DMS53 treated with DMSO at 0.1 percent for 48 hours (cell line): ENCODE data around the gene MYO9B.

Source experiments
- DNase-seq: peaks from one replicate; lab custom pipeline; 2025; ENCODE audit not compliant: unreplicated experiment; lab: John Stamatoyannopoulos, UW

The MYO9B gene, protein sequence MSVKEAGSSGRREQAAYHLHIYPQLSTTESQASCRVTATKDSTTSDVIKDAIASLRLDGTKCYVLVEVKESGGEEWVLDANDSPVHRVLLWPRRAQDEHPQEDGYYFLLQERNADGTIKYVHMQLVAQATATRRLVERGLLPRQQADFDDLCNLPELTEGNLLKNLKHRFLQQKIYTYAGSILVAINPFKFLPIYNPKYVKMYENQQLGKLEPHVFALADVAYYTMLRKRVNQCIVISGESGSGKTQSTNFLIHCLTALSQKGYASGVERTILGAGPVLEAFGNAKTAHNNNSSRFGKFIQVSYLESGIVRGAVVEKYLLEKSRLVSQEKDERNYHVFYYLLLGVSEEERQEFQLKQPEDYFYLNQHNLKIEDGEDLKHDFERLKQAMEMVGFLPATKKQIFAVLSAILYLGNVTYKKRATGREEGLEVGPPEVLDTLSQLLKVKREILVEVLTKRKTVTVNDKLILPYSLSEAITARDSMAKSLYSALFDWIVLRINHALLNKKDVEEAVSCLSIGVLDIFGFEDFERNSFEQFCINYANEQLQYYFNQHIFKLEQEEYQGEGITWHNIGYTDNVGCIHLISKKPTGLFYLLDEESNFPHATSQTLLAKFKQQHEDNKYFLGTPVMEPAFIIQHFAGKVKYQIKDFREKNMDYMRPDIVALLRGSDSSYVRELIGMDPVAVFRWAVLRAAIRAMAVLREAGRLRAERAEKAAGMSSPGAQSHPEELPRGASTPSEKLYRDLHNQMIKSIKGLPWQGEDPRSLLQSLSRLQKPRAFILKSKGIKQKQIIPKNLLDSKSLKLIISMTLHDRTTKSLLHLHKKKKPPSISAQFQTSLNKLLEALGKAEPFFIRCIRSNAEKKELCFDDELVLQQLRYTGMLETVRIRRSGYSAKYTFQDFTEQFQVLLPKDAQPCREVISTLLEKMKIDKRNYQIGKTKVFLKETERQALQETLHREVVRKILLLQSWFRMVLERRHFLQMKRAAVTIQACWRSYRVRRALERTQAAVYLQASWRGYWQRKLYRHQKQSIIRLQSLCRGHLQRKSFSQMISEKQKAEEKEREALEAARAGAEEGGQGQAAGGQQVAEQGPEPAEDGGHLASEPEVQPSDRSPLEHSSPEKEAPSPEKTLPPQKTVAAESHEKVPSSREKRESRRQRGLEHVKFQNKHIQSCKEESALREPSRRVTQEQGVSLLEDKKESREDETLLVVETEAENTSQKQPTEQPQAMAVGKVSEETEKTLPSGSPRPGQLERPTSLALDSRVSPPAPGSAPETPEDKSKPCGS (N-terminal part only)

DNA sequence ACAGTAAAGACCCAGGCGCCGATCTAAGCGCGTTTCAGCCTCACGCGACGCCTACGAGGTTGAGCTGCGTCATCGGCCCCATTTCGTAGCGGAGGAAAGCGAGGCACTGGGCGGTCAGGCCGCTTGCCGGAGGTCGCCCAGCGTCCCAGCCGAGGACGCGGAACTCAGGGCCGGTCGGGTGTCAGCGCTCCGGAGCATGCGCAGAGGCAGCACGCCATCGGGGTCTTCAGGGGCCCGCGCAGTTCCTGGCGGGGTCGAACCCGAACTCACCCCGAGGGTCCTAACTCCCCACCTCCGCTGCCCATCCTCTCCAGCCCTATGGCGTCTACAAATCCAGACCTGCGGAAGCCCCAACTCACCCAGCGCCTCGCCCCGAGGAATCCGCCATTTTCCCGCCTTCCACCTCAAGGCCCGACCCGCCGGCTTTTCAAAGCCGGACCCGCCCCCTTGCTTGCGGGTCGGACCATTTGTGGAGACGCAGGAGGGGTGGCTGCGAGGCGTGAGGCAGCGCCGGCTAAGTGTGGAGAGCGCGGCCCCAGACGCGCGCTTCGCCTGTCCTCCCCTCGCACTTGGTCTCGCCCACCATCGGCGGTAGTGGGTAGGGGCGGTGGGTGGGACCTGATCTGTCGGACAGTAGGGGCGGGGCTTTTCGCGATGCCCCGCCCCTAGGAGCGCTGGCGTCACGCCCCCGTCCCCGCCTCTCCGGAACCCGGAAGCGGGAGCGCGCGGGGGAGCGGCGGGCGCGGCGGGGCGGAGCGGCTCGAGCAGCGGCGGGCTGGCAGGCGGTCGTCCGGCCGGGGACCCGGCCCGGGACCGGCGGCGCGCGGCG lies at the start of gene MYO9B, which contains the start of gene HAUS8:
MYO9B (plus strand) TSS at position 743 of the 829 bp plus-strand sequence. CDS start 25,941 bp downstream, outside the sequence.
HAUS8 (minus strand) TSS at position 418 of the 829 bp plus-strand sequence; CDS start at position 388, 30 bp downstream.
- peak; percentile 80 for DNase-seq

DNA sequence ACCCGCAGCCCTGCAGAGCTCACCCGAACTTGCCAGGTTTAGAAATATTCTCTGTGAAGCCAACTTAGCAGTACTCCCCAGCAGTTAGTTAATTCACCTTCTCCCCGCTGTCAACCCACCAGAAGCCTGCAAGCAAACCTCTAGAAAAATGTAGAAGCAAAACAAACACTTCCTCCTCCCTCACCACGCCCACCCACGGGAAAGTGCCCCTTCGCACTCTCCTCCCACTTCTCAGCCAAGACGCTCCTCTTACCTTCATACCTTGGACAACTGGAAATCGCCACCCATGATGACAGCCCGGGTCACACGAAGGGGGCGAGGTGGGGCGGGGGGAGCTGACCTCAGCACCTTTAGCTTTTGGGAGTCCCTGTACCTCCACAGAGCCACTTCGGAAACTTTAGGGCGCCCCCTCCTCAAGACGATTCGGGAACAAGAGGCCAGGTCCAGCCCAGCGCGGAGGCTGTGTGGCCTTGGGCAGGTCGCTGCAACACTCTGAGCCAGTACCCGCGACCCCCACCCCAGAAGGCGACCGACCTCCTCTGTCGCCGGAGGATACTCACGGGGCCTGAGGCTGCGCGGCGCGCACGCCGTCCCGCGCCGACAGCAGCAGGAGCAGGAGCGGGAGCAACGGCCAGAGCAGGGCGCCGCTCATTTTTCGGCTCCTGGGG lies 49.5 kb upstream of the MYO9B start:
- no peak for DNase-seq

DNA sequence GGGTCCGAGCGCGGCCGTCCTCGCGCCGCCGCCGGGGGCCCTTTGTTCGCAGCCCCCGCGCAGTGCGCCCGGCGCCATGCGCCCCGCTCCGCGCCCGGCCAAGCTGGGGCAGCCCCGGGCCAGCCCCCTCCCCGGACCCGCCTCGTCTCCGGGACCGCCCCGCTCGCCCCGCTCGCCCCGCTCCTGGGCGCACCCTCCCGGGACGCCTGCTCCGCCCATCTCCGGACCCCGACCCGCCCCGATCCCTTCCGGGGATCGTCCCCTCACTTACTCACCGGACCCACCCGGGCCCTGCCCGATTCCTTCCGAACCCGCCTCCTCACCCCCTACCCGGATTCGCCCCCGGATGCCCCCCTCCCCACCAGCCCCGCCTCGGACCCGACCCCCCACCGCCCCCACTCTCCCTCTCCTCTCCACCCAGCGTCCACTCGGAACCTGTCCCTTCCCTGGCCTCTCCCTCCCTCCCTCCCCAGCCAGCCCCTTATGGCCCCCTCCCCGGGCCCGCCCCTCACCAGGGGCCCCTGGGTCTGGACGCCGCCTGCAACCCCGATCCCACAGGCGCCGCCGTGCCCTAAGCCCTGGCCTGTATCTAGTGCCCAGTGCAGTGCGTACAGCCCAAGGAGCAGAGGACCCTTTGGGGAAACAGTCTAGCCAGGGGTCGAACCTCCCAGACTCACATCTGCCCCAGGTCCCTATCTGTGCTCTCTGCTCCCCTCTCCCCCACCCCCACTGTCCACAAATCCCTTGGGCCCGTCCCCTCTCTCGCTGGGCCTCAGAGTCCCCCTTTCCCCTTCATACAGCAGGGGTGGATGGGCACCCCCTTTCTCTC lies 48.7 kb upstream of the MYO9B start, which contains the start of gene CPAMD8:
CPAMD8 (minus strand) TSS at position 105 of the 829 bp plus-strand sequence. CDS start 168 bp downstream, outside the sequence.
- DNase-seq, result no peak

DNA sequence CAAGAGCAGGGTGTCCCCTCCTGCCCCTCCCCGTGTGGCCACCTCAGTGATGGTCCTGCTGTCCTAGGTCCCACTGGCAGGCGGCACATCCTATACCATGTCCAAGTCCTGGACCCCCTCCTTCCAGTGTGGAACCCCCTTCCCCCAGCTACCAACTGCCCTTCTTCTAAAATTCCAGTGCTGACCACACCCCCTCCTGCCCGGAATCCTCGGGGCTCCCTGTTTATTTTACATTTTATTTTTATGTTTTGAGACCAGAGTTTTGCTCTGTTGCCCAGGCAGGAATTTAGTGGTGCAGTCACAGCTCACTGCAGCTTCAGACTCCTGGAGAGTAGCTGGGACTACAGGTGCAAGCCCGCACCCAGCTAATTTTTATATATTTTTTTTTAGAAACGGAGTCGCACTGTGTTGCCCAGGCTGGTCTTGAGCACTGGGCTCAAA lies 48.0 kb upstream of the MYO9B start:
- DNase-seq, result no peak

DNA sequence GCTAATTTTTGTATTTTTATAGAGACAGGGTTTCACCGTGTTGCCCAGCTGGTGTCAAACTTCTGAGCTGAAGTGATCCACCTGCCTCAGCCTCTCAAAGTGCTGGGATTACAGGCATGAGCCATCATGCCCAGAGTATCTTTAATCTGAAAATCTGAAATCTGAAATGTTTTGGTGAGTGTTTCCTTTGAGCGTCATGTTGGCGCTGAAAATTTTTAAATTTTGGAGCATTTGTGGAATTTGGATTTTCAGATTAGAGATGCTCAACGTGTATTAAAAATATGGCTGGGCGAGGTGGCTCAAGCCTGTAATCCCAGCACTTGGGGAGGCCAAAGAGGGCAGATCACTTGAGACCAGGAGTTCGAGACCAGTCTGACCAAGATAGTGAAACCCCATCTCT lies 43.8 kb upstream of the MYO9B start:
- DNase-seq, result no peak

DNA sequence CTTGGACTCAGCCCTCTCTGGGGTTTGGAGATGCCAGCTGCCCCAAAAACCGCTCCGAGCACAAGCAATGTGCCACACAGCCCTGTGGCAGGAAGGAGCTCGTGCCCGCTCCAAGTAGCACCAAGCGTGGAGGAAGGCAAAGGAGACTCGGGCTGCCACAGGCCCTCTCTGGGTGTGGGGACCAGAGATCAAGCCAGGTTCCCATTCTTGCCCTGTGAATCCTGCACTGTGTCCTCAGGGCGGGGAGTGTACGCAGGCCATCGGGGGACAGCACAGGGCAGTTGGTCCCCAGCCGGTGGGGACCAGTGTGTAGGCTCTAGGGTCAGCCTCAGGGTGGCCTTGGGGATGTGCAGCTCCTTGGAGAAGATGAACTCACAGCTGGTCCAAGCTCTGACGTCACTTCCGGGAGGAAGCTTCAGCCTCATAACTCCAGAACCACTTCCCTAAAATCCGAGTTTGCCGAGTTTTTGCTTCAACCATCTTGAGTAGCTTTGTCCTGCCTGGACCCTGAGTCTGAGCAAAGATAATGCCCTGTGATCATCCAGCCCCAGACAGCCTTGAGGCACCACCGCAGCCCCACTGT lies 39.6 kb upstream of the MYO9B start:
- DNase-seq, result no peak

DNA sequence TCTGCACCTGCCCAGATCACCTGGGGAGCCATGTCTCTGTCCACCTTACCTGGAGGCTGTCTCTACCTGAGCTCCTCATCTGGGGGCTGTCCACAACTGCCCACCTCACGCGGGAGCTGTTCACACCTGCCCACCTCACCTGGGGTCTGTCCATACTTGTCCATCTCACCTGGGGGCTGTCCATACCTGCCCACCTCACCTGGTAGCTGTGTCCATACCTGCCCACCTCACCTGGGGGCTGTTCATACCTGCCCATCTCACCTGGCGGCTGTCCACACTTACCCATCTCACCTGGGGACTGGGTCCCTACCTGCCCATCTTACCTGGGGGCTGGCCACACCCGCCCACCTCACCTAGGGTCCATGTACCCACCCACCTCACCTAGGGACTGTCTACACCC lies 38.9 kb upstream of the MYO9B start:
- no peak for DNase-seq

DNA sequence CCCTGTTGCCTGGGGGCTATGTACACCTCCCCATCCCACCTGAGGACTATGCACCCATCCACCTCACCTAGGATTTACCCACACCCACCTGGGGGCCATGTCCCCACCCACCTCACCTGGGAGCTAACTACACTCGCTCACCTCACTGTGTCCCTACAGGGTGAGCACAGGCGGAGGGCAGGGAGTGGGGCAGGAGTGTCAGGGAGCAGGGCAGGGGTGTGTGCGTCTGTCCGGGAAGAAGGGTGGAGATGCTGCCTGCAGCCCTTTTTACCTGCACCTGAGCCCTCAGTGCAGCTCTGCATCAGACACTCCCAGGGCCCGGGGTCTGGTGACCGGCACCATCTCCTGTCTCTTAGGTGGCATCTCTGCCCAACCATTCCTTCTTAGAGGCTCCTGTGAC lies 38.4 kb upstream of the MYO9B start:
- no peak for DNase-seq

DNA sequence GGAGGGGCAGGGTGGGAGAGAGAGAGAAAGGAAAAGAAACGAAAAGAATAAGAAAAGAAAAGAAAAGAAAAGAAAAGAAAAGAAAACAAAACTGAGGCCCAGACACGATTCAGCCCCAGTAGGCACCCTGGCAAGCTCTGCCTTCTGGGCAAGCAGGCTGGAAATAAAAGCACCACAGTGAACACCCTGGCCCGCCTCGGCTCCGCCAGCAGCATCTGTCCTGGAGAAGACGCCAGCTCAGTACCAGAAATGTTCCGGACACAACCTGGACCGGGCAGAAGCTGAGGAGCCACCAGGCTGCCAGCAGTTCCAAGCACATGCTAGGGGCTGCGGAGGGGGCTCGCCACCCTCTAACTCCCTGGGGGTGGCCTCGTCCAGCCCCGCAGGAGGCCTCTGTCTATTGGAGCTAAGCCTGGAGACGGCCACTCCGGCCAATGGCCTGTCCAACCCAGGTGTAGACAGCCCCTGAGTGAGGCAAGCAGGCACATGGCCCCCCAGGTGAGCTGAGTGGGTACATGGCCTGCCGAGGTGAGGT lies 37.5 kb upstream of the MYO9B start:
- DNase-seq, result no peak

DNA sequence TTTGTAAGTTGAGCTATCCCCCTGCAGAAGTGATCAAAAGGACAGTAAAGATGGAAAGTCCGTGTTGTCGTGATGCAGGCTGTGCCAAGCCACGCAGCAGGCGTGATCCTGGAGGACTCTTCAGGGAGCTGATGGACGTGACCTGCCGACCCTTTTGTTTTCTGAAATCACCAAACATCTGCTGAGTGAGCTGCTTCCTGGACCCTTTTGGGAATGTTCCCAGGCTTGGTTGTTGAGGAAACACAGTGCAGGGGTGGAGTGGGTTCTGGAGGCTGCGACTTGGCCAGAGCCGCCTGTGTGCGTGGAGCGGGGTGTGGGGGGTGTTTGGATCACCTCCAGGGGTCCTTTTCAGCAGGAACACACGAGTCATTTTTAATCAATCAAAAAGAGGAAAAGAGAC lies 33.6 kb upstream of the MYO9B start:
- DNase-seq, result no peak

DNA sequence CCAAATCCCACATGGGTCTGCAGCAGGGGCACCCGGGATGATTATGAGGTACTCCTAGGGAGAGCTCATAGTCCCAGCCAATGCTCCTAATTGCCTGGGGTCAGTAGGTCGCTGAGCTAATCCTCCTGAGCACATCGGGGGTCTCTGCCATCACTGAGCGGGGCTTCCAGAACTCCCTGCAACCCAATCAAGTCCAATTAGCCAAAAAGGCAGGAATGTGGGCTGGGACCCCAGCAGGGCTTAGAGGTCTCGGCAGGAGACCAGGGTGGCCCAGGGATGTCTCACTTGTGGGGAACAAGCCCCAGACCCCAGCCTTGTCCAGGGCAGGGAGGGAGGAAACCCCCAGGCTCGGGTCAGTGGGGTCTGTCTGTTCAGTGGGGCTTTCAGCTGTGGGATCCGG lies 31.8 kb upstream of the MYO9B start:
- no peak for DNase-seq

DNA sequence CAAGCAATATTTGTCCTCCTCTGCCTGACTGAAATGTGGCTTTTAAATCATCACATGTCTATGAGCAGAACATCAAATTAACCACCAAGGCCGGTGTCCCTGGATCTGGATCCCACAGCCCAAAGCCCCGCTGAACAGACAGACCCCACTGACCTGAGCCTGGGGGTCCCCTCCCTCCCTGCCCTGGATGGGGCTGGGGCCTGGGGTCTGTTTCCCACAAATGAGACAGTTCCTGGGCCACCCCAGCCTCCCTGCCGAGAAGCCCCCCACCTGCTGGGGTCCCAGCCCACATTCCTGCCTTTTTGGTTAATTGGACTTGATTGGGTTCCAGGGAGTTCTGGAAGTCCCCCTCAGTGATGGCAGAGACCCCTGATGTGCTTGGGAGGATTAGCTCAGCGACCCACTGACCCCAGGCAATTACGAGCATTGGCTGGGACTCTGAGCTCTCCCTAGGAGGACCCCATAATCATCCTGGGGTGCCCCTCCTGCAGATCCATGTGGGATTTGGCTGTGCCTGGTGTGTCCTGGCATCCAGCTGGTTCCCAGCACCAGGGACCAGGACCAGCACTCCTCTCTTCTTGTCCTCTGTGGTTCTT lies 29.6 kb upstream of the MYO9B start:
- no peak for DNase-seq

DNA sequence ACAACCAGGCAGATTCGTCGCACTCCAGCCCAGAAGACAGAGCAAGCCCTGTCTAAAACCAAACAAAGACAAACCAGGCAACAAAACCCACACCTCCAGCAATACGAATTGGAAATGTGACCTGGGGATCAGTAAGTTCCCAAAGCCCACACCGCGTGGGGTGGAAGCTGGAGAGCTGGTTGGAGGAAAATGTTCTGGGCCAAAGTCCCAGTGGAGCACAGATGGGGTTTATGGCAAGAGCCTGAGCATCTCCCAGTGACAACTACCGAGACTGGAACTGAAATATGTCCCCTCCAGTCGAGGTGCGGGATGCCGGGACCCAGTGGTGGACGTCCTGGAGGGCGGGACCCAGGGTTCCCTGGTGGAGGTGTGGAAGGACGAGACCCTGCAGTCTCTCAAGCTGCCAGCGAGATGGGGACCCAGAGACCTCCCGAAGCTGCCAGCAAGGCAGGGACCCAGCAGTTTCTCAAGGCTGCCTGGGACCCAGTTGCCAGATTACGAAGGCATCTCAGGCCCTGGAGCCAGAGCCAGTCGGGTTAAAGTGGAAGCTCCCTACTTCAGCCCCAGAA lies 26.6 kb upstream of the MYO9B start:
- no peak for DNase-seq

DNA sequence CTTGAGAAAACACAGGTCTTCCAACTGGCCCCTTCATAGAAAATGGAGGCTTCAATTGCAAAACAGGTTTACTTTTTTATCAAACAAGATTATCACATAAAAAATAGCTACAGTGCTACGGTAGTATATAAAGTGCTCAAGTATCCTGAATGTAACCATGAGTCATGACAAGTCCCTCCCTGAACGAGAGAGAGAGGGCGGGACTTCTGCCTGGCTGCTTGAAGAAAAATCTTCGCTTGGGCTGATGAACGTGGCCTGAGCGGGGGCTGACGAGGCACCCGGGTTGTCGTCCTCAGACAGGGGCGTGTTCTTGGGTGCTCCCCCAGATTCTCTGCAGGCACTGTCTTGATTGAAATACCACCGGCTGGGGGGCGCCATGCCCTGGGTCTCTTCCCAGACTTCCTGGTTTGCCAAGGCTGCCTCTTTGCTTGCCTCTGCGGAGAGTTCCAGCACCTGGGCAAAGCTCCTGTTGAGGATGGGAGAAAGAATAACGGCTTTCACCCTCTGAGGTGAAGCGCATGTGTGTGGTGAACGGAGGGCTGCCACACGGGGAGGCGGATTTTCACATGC lies 25.8 kb upstream of the MYO9B start:
- DNase-seq, result no peak

DNA sequence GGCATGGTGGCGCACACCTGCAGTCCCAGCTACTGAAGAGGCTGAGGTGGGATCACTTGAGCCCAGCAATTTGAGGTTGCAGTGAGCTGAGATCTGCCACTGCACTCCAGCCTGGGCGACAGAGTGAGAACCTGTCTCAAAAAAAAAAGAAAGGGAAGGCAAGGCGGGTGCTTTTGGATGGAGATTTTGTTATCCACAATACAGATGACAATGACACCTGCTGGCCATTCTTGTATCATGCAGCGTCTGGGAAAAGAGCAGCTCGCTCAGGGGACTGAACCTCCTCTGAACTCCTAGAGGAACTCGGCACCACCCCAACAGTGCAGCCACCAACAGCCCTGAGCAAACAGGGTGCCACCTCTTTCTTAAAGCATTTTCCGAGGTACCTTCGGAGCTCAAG lies 23.1 kb upstream of the MYO9B start:
- no peak for DNase-seq

DNA sequence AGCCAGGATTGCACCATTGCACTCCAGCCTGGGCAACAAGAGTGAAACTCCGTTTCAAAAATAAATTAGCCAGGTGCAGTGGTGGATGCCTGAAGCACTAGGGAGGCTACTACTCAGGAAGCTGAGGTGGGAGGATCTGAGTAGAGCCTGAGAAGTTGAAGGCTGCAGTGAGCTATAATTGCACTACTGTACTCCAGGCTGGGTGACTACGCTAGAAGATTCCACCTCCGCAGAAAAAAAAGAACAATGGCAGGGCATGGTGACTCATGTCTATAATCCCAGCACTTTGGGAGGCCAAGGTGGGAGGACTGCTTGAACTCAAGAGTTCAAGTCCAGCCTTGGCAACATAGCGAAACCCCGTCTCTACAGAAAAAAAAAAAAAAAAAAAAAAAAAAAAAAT lies 20.8 kb upstream of the MYO9B start:
- DNase-seq, result no peak

DNA sequence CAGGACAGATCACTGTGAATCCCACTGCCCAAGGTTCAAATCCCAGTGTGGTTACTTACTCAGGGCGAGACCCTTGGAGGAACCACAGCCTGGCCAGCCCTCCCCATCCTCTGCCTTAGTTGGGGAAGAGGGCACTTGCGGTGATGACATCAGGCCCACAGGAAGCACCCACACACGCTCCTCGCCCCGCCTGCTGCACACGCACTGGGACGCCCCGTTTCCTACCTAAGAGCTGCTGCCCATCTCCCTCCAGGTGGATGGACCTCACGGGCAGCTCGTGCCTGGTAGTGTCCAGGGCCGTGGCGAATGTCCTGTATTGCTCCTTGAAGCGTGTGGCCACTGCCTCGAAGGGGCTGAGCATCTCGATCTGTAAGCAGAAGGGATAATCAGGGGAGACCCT lies 19.9 kb upstream of the MYO9B start:
- DNase-seq, result no peak
